ENCODE results near the gene BLVRA.

GRCh38 chr7:43815373-43815772 is 56.9 kb downstream of the BLVRA start:
- no peak for TF ChIP-seq YY1 (IDR thresholded peaks at IDR 0.05; ENCODE audit: insufficient read depth, insufficient read length)
- no peak for TF ChIP-seq SUZ12 (IDR thresholded peaks at IDR 0.05; ENCODE audit: extremely low read depth, insufficient read depth, insufficient read length)
